GM12878 (cell line): ENCODE measurements around the gene DIAPH2. TPM values are rescaled to one million over a fixed set of nuclear protein-coding genes. Genes with fewer than 3 reads are reported as not detected.

Source experiments
- ATAC-seq: fragments of 200-7000 bp; cut with Tn5 transposase; 3 replicates; pipeline ENCODE4 v1.9.1; 2020; ENCODE audit warnings: mild to moderate bottlenecking, moderate library complexity
- BruUV-seq: library from RNA; stranded (reverse); fragments of 400-500 nt; replicated peaks from 2 replicates; lab custom pipeline; 2021; lab: Mats Ljungman, UMichigan
- CTCF ChIA-PET: fragments of 300-600 bp; sonication (Branson Sonifier 250); formaldehyde crosslinking; extraction: SDS; loops from one replicate; lab custom pipeline; 2021; ENCODE audit warnings: inconsistent platforms; lab: Yijun Ruan, JAX
- POLR2A ChIA-PET: fragments of 350-600 bp; formaldehyde crosslinking; extraction: SDS; loops from one replicate; lab custom pipeline; 2021; ENCODE audit warnings: inconsistent platforms; lab: Charles Lee
- RAD21 ChIA-PET: fragments of 300-600 bp; sonication (Branson Sonifier 250); formaldehyde crosslinking; loops from one replicate; lab custom pipeline; 2023; ENCODE audit warnings: antibody characterized with exemption; ENCODE audit not compliant: unreplicated experiment; lab: Charles Lee
- SMC1A ChIA-PET: fragments of 300-600 bp; sonication (Branson Sonifier 250); formaldehyde crosslinking; loops from one replicate; lab custom pipeline; 2023; ENCODE audit not compliant: unreplicated experiment, uncharacterized antibody; lab: Charles Lee
- DNase-seq: peaks from one replicate; pipeline ENCODE4 v3.0.0-alpha.2; 2011; ENCODE audit warnings: low read depth, low spot score
- FAIRE-seq: peaks from 3 replicates; lab custom pipeline; 2011; peaks lifted over from hg19 to GRCh38; lab: Jason Lieb, UNC
- H2AFZ ChIP-seq: 2 replicates; pipeline ENCODE4 v1.6.0; 2011; ENCODE audit warnings: low read depth, low read length, control low read depth; ENCODE audit not compliant: control insufficient read depth
- H3K27ac ChIP-seq: 2 replicates; pipeline ENCODE4 v1.5.1; 2011; ENCODE audit warnings: control low read depth; ENCODE audit not compliant: control insufficient read depth, insufficient read depth
- H3K27me3 ChIP-seq, 2 experiments: replicated peaks in 1 of 2; 2 replicates each; pipeline versions ENCODE4 v1.6.0 to v1.6.1; 2011; ENCODE audit warnings: low read length in 1 of 2; ENCODE audit not compliant: control insufficient read depth in 2 of 2, insufficient read depth in 2 of 2
- H3K36me3 ChIP-seq, 2 experiments: 2 replicates each; pipeline ENCODE4 v1.5.1; 2011; ENCODE audit warnings: low read length in 1 of 2; ENCODE audit not compliant: control insufficient read depth in 2 of 2, insufficient read depth in 2 of 2
- H3K4me1 ChIP-seq: 2 replicates; pipeline ENCODE4 v1.6.1; 2011; ENCODE audit warnings: mild to moderate bottlenecking, low read length, moderate library complexity, mixed read lengths; ENCODE audit not compliant: control insufficient read depth, insufficient read depth
- H3K4me2 ChIP-seq: 2 replicates; pipeline ENCODE4 v1.6.0; 2011; ENCODE audit warnings: control low read depth; ENCODE audit not compliant: control insufficient read depth, insufficient read depth
- H3K4me3 ChIP-seq: fragments of 200-600 bp; sonication (generic); 2 replicates; pipeline ENCODE4 v1.5.1; 2016
- H3K79me2 ChIP-seq: 2 replicates; pipeline ENCODE4 v1.6.0; 2011; ENCODE audit warnings: low read length; ENCODE audit not compliant: control insufficient read depth, insufficient read depth
- H3K9ac ChIP-seq: 2 replicates; pipeline ENCODE4 v1.8.0; 2011; ENCODE audit warnings: low read length, control low read depth, mixed read lengths; ENCODE audit not compliant: control insufficient read depth, insufficient read depth
- H3K9me3 ChIP-seq: replicated peaks from 3 replicates; pipeline ENCODE4 v1.5.1; 2011; ENCODE audit warnings: mild to moderate bottlenecking, low read length; ENCODE audit not compliant: control insufficient read depth, insufficient read depth
- H4K20me1 ChIP-seq: 2 replicates; pipeline ENCODE4 v1.6.0; 2011; ENCODE audit not compliant: control insufficient read depth, insufficient read depth
- BCL11A ChIP-seq: IDR thresholded peaks from 2 replicates; pipeline ENCODE4 v1.6.1; 2011; ENCODE audit warnings: low read depth, low read length
- CEBPB ChIP-seq, 2 experiments: fragments of 150-350 bp in 1 of 2; IDR thresholded peaks; 2 replicates each; pipeline ENCODE4 v1.6.1; 2012 to 2014; ENCODE audit warnings: low read depth in 2 of 2, low read length in 2 of 2, borderline replicate concordance in 1 of 2, inconsistent platforms in 1 of 2
- HDGF ChIP-seq: fragments of 450-650 bp; IDR thresholded peaks from 2 replicates; pipeline ENCODE4 v1.6.1; 2016; ENCODE audit warnings: antibody characterized with exemption
- MYC ChIP-seq: IDR thresholded peaks from 2 replicates; pipeline ENCODE4 v1.6.1; 2011; ENCODE audit warnings: mild to moderate bottlenecking, low read length, moderate library complexity, inconsistent platforms; ENCODE audit not compliant: insufficient read depth, insufficient replicate concordance, insufficient read length, severe bottlenecking
- NFYA ChIP-seq: IDR thresholded peaks from 2 replicates; pipeline ENCODE4 v1.6.1; 2011; ENCODE audit warnings: low read depth, mild to moderate bottlenecking, low read length, improper control_type of control experiment, borderline replicate concordance
- SMAD5 ChIP-seq: IDR thresholded peaks from 2 replicates; pipeline ENCODE4 v1.6.1; 2016; ENCODE audit warnings: antibody characterized with exemption, low read depth
- SMC3 ChIP-seq: IDR thresholded peaks from 2 replicates; pipeline ENCODE4 v1.6.1; 2011; ENCODE audit warnings: low read length, improper control_type of control experiment, borderline replicate concordance
- SPI1 ChIP-seq: IDR thresholded peaks from 2 replicates; pipeline ENCODE4 v1.6.1; 2011; ENCODE audit warnings: low read depth, mild to moderate bottlenecking, low read length, moderate library complexity, borderline replicate concordance; ENCODE audit not compliant: insufficient read depth
- YY1 ChIP-seq: IDR thresholded peaks from 2 replicates; pipeline ENCODE4 v1.6.1; 2011; ENCODE audit warnings: low read depth, mild to moderate bottlenecking, low read length
- WGBS: methylation state at CpG from one replicate; pipeline ENCODE4 v1.1.6; 2016; ENCODE audit warnings: low lambda C conversion rate; ENCODE audit not compliant: insufficient replicate concordance, insufficient coverage; ENCODE audit errors: missing lambda C conversion rate; 5-methylcytosine and 5-hydroxymethylcytosine counted together
- in situ Hi-C: fragments of 300-500 bp; cut with MboI; formaldehyde crosslinking; loops from 9 replicates; pipeline ENCODE4 v1.14.3; 2018; ENCODE audit warnings: mixed read lengths
- intact Hi-C: fragments of 100-400 bp; cut with micrococcal nuclease; formaldehyde crosslinking; loops from one replicate; pipeline ENCODE4 v1.14.2; 2022; ENCODE audit not compliant: unreplicated experiment
- polyA plus RNA-seq, 11 experiments: library from polyadenylated mRNA; depleted of rRNA in 4 of 11; unstranded in 6 of 11; stranded (reverse) in 5 of 11; fragments of >200 nt; fragmentation: Nextera tagmentation in 4 of 11; fragmentation: Illumina TruSeq in 1 of 11; extraction: Ambion mirVana in 4 of 11; extraction: Trizol in 1 of 11; gene quantifications; 1 replicate in 1 of 11; 2 replicates in 10 of 11; pipeline versions ENCODE4 v1.2.1 to v1.2.3, GENCODE V29; 2011 to 2016; ENCODE audit warnings: inconsistent platforms in 2 of 11, missing spikeins in 2 of 11, low read depth in 1 of 11
- total RNA-seq, 4 experiments: library from RNA; depleted of rRNA in 3 of 4; stranded (reverse); fragments of >200 nt in 3 of 4; fragmentation: Illumina TruSeq in 1 of 4; extraction: Trizol in 1 of 4; gene quantifications; 2 replicates each; pipeline versions ENCODE4 v1.2.1 to v1.2.3, GENCODE V29; 2013 to 2021
- TF ChIP-seq, protein P1 (sequence below): fragments of 450-650 bp; IDR thresholded peaks from 2 replicates; pipeline ENCODE4 v1.6.1; 2016; ENCODE audit warnings: mild to moderate bottlenecking

Gene DIAPH2
- total and polyA plus RNA-seq, 10 of the 15 experiments (the other 5 are each of a cell fraction or from before 2014, with no cell fraction given) = 2.2 to 16.6 (median 8.8) TPM

DNA sequence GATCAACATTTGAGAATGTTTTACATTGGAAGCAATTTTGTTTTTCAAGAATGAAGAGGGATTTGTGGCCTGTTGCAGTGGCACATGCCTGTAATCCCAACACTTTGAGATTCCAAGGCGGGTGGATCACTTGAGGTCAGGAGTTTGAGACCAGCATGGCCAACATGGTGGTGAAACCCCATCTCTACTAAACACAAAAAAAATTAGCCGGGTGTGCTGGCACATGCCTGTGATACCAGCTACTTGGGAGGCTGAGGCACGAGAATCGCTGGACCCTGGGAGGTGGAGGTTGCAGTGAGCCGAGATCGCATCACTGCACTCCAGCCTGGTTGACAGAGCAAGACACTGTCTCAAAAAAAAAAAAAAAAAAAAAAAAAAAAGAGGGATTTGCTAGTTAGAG, 326.9 kb downstream of the DIAPH2 start:
- Histone ChIP-seq H3K9me3 (no peaks in the 10 kb centered on the region), H2AFZ (no peak overlapping the region), H3K4me3 (no peak overlapping the region), H3K79me2 (no peaks in the 10 kb centered on the region), H3K36me3 (no peaks in the 10 kb centered on the region), H3K27ac (no peak overlapping the region), H3K27me3 (no peaks in the 10 kb centered on the region), H4K20me1 (no peaks in the 10 kb centered on the region), H3K9ac (no peak overlapping the region), H3K4me1 (no peaks in the 10 kb centered on the region), H3K4me2 (no peak overlapping the region)
- POLR2A ChIA-PET = no interaction called here
- 72% methylated on average over 4 of the region's 6 CpGs for WGBS
- no peak for DNase-seq
- BruUV-seq = no TSS peak
- intact Hi-C loops (no loop called here), in situ Hi-C loops (no loop called here)
- no peak for TF ChIP-seq SMAD5
- TF ChIP-seq, protein P1, sequence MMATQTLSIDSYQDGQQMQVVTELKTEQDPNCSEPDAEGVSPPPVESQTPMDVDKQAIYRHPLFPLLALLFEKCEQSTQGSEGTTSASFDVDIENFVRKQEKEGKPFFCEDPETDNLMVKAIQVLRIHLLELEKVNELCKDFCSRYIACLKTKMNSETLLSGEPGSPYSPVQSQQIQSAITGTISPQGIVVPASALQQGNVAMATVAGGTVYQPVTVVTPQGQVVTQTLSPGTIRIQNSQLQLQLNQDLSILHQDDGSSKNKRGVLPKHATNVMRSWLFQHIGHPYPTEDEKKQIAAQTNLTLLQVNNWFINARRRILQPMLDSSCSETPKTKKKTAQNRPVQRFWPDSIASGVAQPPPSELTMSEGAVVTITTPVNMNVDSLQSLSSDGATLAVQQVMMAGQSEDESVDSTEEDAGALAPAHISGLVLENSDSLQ = no peak
- no peak for TF ChIP-seq YY1
- no peak for TF ChIP-seq NFYA
- TF ChIP-seq MYC = no peak
- TF ChIP-seq SMC3 = no peak
- no peak for TF ChIP-seq HDGF
- no peak for TF ChIP-seq CEBPB (IDR thresholded peaks at IDR 0.05; ENCODE audit: borderline replicate concordance in 1 of 2, low read depth in 2 of 2, low read length in 2 of 2)
- TF ChIP-seq SPI1 = no peak
- no peak for TF ChIP-seq BCL11A
- SMC1A ChIA-PET = no interaction called here
- CTCF ChIA-PET = interaction anchor here (0.6 kb wide), 1 partner anchor 688 kb away, joined by 4 read pairs; no protein-coding TSS in a partner anchor
- FAIRE-seq = no peak
- RAD21 ChIA-PET = no interaction called here
- no peak for ATAC-seq
